Measurements from ENCODE around the gene ALDH7A1. TPM values are rescaled to one million over a fixed set of nuclear protein-coding genes. Genes with fewer than 3 reads are reported as not detected.

ALDH7A1 gene
- total RNA-seq, 1 donor from 2014 or later, result 246 TPM

DNA sequence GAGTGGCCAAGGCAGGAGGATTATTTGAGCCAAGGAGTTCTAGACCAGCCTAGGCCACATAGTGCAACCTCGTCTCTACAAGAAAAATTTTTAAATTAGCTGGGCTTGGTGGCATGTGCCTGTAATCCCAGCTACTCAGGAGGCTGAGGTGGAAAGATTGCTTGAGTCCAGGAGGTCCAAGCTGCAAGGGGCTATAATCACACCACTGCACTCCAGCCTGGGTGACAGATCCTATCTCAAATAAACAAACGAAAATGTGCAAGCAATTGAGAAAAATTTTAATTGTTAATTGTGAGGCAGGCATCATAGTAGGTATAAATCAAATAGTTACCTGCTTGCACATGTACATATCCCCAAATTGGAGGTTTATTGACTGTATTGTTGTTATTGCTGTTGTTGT is 15.3 kb downstream of the ALDH7A1 start:
- H3K4me1 Mint-ChIP-seq (ENCODE audit: low read depth), result no peaks in the 10 kb centered on the region
- no peaks in the 10 kb centered on the region for H3K9me3 Mint-ChIP-seq (ENCODE audit: low read depth)
- no peaks in the 10 kb centered on the region for H3K27me3 Mint-ChIP-seq
- no peak overlapping the region for H3K27ac Mint-ChIP-seq
- H3K36me3 Mint-ChIP-seq (ENCODE audit: insufficient read depth), result peaks cover 38% of the 10 kb centered on the region
- H3K4me3 Mint-ChIP-seq (ENCODE audit: low read depth), result no peak overlapping the region
- no peak for TF ChIP-seq CTCF (IDR thresholded peaks at IDR 0.05; ENCODE audit: unreplicated experiment)
- no peak for DNase-seq (ENCODE audit: low spot score, unreplicated experiment)

- H3K27me3 Mint-ChIP-seq, result no peaks in the 10 kb centered on the region
- no peaks in the 10 kb centered on the region for H3K4me1 Mint-ChIP-seq (ENCODE audit: low read depth)
- H3K4me3 Mint-ChIP-seq (ENCODE audit: low read depth), result no peak overlapping the region
- no peak for TF ChIP-seq CTCF (IDR thresholded peaks at IDR 0.05; ENCODE audit: unreplicated experiment)
- peaks cover 32% of the 10 kb centered on the region for H3K36me3 Mint-ChIP-seq (ENCODE audit: insufficient read depth)
- H3K27ac Mint-ChIP-seq, result no peak overlapping the region
- no peaks in the 10 kb centered on the region for H3K9me3 Mint-ChIP-seq (ENCODE audit: low read depth)
- no peak for DNase-seq (ENCODE audit: low spot score, unreplicated experiment)
These were observed 17.6 kb downstream of the ALDH7A1 start for GRCh38 chr5:126577415-126577814.

- Mint-ChIP-seq H3K36me3 (ENCODE audit: insufficient read depth) (peaks cover 33% of the 10 kb centered on the region), H3K27me3 (no peaks in the 10 kb centered on the region), H3K4me3 (ENCODE audit: low read depth) (no peak overlapping the region), H3K4me1 (ENCODE audit: low read depth) (no peaks in the 10 kb centered on the region), H3K27ac (no peak overlapping the region), H3K9me3 (ENCODE audit: low read depth) (no peaks in the 10 kb centered on the region)
- TF ChIP-seq CTCF (IDR thresholded peaks at IDR 0.05; ENCODE audit: unreplicated experiment), result no peak
- DNase-seq (ENCODE audit: low spot score, unreplicated experiment), result no peak
These were observed 18.0 kb downstream of the ALDH7A1 start for GRCh38 chr5:126576974-126577373.

- TF ChIP-seq CTCF (IDR thresholded peaks at IDR 0.05; ENCODE audit: unreplicated experiment), result no peak
- no peaks in the 10 kb centered on the region for H3K27me3 Mint-ChIP-seq
- H3K27ac Mint-ChIP-seq, result no peak overlapping the region
- H3K4me1 Mint-ChIP-seq (ENCODE audit: low read depth), result no peaks in the 10 kb centered on the region
- H3K9me3 Mint-ChIP-seq (ENCODE audit: low read depth), result no peaks in the 10 kb centered on the region
- peaks cover 32% of the 10 kb centered on the region for H3K36me3 Mint-ChIP-seq (ENCODE audit: insufficient read depth)
- DNase-seq (ENCODE audit: low spot score, unreplicated experiment), result no peak
- no peak overlapping the region for H3K4me3 Mint-ChIP-seq (ENCODE audit: low read depth)
These were observed 19.4 kb downstream of the ALDH7A1 start for GRCh38 chr5:126575644-126576043.

- no peak for TF ChIP-seq CTCF (IDR thresholded peaks at IDR 0.05; ENCODE audit: unreplicated experiment)
- no peaks in the 10 kb centered on the region for H3K9me3 Mint-ChIP-seq (ENCODE audit: low read depth)
- H3K27ac Mint-ChIP-seq, result no peak overlapping the region
- no peak for DNase-seq (ENCODE audit: low spot score, unreplicated experiment)
- peaks cover 44% of the 10 kb centered on the region for H3K36me3 Mint-ChIP-seq (ENCODE audit: insufficient read depth)
- no peak overlapping the region for H3K4me3 Mint-ChIP-seq (ENCODE audit: low read depth)
- no peaks in the 10 kb centered on the region for H3K4me1 Mint-ChIP-seq (ENCODE audit: low read depth)
- no peaks in the 10 kb centered on the region for H3K27me3 Mint-ChIP-seq
These were observed 26.7 kb downstream of the ALDH7A1 start for GRCh38 chr5:126568206-126568755.

Data from progenitor cell of endocrine pancreas (in vitro differentiated cells).